Measurements from ENCODE around the gene RGS6. TPM values are rescaled to one million over a fixed set of nuclear protein-coding genes. Genes with fewer than 3 reads are reported as not detected.

RGS6 gene
- total and polyA plus RNA-seq, 9 donors: 3.7 to 9.3 (median 6.2) TPM

DNA sequence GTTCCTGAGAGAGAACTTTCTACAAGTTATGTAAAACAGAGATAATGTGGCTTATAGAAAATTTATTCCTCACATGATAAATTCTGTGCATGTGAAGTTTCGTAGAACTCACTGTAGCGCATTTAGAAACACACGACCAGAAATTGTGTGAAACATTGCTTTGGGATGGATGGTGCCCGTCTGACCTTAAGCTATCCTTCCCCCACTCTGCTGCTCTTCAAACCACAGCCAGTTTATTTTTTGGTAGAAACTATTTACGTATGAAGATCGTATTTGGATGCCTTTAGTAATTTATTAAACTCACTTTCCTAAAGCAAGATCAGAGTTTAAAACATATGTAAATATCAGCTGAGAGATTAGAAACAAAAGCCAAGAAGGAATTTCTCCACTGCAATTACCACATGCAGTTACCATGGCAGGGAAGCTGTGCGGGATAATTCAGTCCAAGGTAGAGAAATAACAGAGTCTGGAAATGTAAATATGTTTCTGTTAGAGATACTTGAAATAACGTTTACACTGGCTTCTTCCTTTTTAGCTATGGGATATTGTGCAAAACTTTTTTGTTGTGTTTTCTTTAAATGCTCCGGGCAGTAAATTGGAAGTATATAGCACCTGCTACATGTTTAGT is 382.7 kb downstream of the RGS6 start:
- WGBS (ENCODE audit: insufficient coverage): 38% methylated on average over 2 of the region's 9 CpGs
- Histone ChIP-seq H3K4me3 (ENCODE audit: low read length) (no peak overlapping the region), H3K36me3 (ENCODE audit: control insufficient read depth, insufficient read depth, low read length) (no peaks in the 10 kb centered on the region), H3K27me3 (ENCODE audit: control insufficient read depth, insufficient read depth, low read length) (no peaks in the 10 kb centered on the region), H3K4me1 (ENCODE audit: control insufficient read depth, insufficient read depth, low read length) (no peaks in the 10 kb centered on the region), H3K27ac (ENCODE audit: low read length) (no peak overlapping the region), H3K9me3 (replicated peaks; ENCODE audit: control insufficient read depth, low read depth, low read length) (peaks cover 3% of the 10 kb centered on the region)
- no peak for DNase-seq

DNA sequence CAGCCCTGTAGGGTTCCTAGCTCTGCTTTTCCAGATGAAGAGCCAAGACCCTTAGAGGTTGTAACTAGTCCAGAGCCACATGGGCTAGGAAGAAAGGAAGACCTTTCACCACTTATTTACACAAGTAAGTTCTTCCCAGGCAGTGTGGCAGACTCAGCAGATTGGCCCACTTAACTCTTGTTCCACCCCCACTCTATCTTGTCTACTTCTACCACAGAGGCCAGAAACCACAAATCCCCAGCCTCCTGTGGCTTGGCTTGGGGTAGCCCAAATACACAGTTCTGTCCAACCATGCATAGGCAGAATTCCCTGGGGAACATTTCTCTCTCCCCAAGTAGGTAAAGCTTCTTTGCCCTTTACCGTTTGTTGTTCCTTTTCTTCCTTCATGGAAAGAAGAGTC is 383.5 kb downstream of the RGS6 start:
- DNase-seq: no peak
- Histone ChIP-seq H3K4me3 (ENCODE audit: low read length) (no peak overlapping the region), H3K27me3 (ENCODE audit: control insufficient read depth, insufficient read depth, low read length) (no peaks in the 10 kb centered on the region), H3K36me3 (ENCODE audit: control insufficient read depth, insufficient read depth, low read length) (no peaks in the 10 kb centered on the region), H3K9me3 (replicated peaks; ENCODE audit: control insufficient read depth, low read depth, low read length) (peaks cover 3% of the 10 kb centered on the region), H3K27ac (ENCODE audit: low read length) (no peak overlapping the region), H3K4me1 (ENCODE audit: control insufficient read depth, insufficient read depth, low read length) (no peaks in the 10 kb centered on the region)
- WGBS (ENCODE audit: insufficient coverage): no CpG with 5 or more reads among the region's 1 CpG

DNA sequence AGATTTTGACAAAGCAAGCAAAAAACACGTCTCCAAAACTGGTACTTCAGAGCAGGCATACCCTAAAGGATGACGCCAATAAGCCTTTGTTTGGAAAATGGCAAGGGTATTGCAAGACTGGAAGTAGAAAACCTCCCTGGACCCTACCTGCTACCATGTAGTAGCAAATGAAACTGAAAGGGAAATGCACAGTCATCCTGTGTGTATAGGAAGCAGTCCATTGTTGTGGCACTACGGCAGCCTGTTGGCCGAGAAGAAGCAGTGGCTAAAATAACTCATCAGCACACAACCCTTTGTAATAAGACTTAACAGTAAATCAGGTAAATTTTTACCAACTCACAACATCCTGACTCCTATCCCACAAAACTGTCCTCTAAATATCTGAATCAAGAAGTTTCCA is 386.4 kb downstream of the RGS6 start:
- H3K27ac ChIP-seq (ENCODE audit: low read length): no peak overlapping the region

DNA sequence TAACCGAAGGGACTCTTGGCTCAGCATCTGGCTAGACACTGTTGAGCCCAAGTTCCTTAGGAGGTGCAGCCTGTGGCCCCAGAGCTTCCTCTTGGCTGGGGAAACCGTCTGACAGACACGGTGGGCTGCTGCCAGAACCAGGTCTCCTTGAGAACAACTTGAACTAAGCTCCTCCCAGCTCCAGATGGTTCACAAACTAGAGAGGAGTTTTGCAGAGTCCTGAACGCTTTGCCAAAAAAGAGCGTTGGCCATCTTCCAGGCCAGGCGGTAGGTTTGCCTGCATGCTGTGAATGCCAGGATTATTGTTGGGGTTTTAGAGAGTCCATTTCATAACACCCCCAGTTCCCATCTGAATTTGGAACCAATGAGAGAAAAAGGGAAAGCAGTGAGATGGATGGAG is 399.8 kb downstream of the RGS6 start:
- no peaks in the 10 kb centered on the region for H3K27me3 ChIP-seq (ENCODE audit: control insufficient read depth, insufficient read depth, low read length)
- H3K4me1 ChIP-seq (ENCODE audit: control insufficient read depth, insufficient read depth, low read length): peaks cover 9% of the 10 kb centered on the region
- DNase-seq: peak; percentile 75
- H3K36me3 ChIP-seq (ENCODE audit: control insufficient read depth, insufficient read depth, low read length): no peaks in the 10 kb centered on the region
- WGBS (ENCODE audit: insufficient coverage): no CpG with 5 or more reads among the region's 6 CpGs
- no peak overlapping the region for H3K4me3 ChIP-seq (ENCODE audit: low read length)
- no peak overlapping the region for H3K27ac ChIP-seq (ENCODE audit: low read length)
- H3K9me3 ChIP-seq (replicated peaks; ENCODE audit: control insufficient read depth, low read depth, low read length): no peaks in the 10 kb centered on the region

More for the DNA sequence above, 386.4 kb downstream of the RGS6 start:
- no peaks in the 10 kb centered on the region for H3K4me1 ChIP-seq (ENCODE audit: control insufficient read depth, insufficient read depth, low read length)
- H3K27me3 ChIP-seq (ENCODE audit: control insufficient read depth, insufficient read depth, low read length): no peaks in the 10 kb centered on the region
- no peak for DNase-seq
- H3K36me3 ChIP-seq (ENCODE audit: control insufficient read depth, insufficient read depth, low read length): no peaks in the 10 kb centered on the region
- H3K4me3 ChIP-seq (ENCODE audit: low read length): no peak overlapping the region
- 100% methylated on average over 2 of the region's 4 CpGs for WGBS (ENCODE audit: insufficient coverage)
- H3K9me3 ChIP-seq (replicated peaks; ENCODE audit: control insufficient read depth, low read depth, low read length): peaks cover 3% of the 10 kb centered on the region

DNA sequence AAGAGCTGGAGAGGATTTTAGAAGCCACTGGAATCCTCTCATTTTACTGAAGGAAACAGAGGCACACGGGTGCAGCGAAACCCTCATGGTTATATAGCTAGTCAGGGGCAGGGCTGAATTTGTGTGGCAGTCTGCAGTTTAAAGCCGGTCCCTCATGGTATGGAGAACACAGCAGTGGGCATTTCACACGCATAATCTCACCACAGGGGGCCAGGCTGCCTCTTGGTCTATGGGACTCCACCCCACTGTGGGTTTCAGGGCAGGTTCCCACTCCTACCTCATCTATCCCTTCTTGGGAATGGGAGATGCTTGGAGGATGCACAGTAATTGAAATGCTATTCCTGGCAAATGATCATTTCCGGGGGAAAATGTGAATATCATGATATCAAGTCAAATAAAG is 400.6 kb downstream of the RGS6 start:
- H3K4me1 ChIP-seq (ENCODE audit: control insufficient read depth, insufficient read depth, low read length): peaks cover 9% of the 10 kb centered on the region
- no peaks in the 10 kb centered on the region for H3K9me3 ChIP-seq (replicated peaks; ENCODE audit: control insufficient read depth, low read depth, low read length)
- H3K4me3 ChIP-seq (ENCODE audit: low read length): no peak overlapping the region
- H3K27ac ChIP-seq (ENCODE audit: low read length): no peak overlapping the region
- WGBS (ENCODE audit: insufficient coverage): 70% methylated on average over 4 of the region's 5 CpGs
- no peaks in the 10 kb centered on the region for H3K27me3 ChIP-seq (ENCODE audit: control insufficient read depth, insufficient read depth, low read length)
- no peaks in the 10 kb centered on the region for H3K36me3 ChIP-seq (ENCODE audit: control insufficient read depth, insufficient read depth, low read length)
- DNase-seq: peak; percentile 23

DNA sequence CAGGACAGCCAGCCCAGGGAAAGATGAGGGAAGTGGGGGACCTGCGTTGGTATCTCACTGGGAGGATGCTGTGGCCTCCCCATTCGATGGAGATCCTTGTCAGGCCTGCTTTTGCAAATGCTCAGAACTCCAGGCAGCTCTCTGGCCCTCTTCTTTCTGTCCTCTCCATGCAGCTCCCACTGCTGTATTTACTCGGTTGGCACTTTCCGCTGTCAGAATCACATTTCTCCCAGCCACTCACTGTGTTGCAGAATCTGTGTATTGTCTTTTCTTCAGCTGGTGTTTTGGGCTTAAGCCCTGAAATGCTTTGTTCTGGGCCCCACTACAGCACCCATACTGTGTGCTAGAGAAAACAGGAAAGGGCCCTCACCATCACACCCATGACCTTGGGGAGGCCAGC is 401.1 kb downstream of the RGS6 start:
- H3K27me3 ChIP-seq (ENCODE audit: control insufficient read depth, insufficient read depth, low read length): no peaks in the 10 kb centered on the region
- H3K36me3 ChIP-seq (ENCODE audit: control insufficient read depth, insufficient read depth, low read length): no peaks in the 10 kb centered on the region
- no peak overlapping the region for H3K27ac ChIP-seq (ENCODE audit: low read length)
- peaks cover 9% of the 10 kb centered on the region for H3K4me1 ChIP-seq (ENCODE audit: control insufficient read depth, insufficient read depth, low read length)
- no peak for DNase-seq
- no peaks in the 10 kb centered on the region for H3K9me3 ChIP-seq (replicated peaks; ENCODE audit: control insufficient read depth, low read depth, low read length)
- H3K4me3 ChIP-seq (ENCODE audit: low read length): no peak overlapping the region
- 17% methylated on average over 1 of the region's 4 CpGs for WGBS (ENCODE audit: insufficient coverage)

DNA sequence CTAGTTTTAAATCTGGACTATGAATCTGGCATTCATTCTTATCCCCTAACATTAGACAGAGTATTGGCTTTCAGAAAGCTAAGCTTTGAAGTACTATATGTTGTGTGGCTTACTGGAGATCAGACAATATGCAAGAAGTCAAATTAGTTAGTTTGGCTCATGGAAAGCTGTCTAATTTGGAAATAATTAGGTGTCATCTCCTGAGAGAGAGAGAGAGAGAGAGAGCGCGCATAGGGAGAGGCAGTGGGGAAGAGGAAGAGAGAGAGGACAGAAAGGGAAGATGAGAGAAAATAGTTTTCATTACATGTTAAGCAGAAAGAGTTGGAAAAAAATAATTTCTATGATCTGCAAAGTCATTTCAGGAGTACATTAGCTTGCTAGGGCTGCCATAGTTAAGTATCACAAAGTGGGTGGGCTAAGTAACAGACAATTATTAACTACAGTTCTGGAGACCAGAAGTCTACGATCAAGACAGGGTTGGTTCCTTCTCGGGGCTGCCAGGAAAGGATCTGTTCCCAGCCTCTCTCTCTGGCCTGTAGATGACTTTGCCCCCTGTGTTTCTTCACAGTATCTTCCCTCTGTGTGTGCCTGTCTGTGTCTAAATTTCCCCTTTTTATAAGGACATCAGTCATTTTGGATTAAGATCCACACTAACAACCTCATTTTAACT is 404.2 kb downstream of the RGS6 start:
- DNase-seq: no peak
- 82% methylated on average over 2 of the region's 4 CpGs for WGBS (ENCODE audit: insufficient coverage)

DNA sequence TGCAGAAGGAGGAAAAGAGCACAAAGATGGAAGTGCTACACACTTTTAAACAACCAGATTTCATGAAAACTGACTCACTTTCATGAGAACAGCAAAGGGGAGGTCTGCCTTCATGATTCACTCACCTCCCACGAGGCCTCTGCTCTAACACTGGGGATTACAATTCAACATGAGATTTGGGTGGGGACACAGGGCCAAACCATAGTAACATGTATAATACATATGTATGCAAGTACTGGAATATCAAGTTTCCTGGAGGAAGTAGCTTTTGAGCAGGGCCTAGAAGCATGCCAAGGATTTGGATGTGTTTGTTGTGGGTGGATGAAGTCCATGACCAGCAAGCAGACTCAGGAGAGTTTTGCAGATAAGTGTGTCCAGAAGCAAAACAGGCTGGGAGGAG is 409.0 kb downstream of the RGS6 start:
- no peak overlapping the region for H3K27ac ChIP-seq (ENCODE audit: low read length)
- no peaks in the 10 kb centered on the region for H3K4me1 ChIP-seq (ENCODE audit: control insufficient read depth, insufficient read depth, low read length)
- DNase-seq: no peak
- no peaks in the 10 kb centered on the region for H3K27me3 ChIP-seq (ENCODE audit: control insufficient read depth, insufficient read depth, low read length)
- H3K9me3 ChIP-seq (replicated peaks; ENCODE audit: control insufficient read depth, low read depth, low read length): no peaks in the 10 kb centered on the region
- no peaks in the 10 kb centered on the region for H3K36me3 ChIP-seq (ENCODE audit: control insufficient read depth, insufficient read depth, low read length)
- no peak overlapping the region for H3K4me3 ChIP-seq (ENCODE audit: low read length)
- WGBS (ENCODE audit: insufficient coverage): no CpG with 5 or more reads among the region's 1 CpG

More for the DNA sequence above, 404.2 kb downstream of the RGS6 start:
- no peaks in the 10 kb centered on the region for H3K27me3 ChIP-seq (ENCODE audit: control insufficient read depth, insufficient read depth, low read length)
- H3K4me3 ChIP-seq (ENCODE audit: low read length): no peak overlapping the region
- no peak overlapping the region for H3K27ac ChIP-seq (ENCODE audit: low read length)
- no peaks in the 10 kb centered on the region for H3K9me3 ChIP-seq (replicated peaks; ENCODE audit: control insufficient read depth, low read depth, low read length)
- no peaks in the 10 kb centered on the region for H3K36me3 ChIP-seq (ENCODE audit: control insufficient read depth, insufficient read depth, low read length)
- peaks cover 6% of the 10 kb centered on the region for H3K4me1 ChIP-seq (ENCODE audit: control insufficient read depth, insufficient read depth, low read length)

DNA sequence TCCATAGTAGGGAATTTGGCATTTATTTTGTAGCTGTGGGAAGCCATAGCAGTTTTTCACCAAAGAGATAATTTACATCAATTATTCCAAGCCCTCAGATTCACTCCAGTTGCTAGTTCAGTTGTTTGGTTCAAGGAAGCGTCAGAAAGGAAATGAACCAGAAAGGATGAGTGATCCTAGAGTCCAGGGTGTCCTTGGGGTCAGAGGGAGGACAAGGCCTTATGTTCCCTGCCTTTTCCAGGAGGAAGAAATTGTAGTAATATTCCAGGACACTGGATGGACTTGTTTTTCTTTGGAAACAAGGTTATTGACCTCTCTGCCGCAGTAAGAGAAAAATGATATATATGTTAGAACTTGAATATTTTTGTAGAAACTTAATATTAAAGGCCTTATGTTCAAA is 409.5 kb downstream of the RGS6 start:
- Histone ChIP-seq H3K27ac (ENCODE audit: low read length) (no peak overlapping the region), H3K27me3 (ENCODE audit: control insufficient read depth, insufficient read depth, low read length) (no peaks in the 10 kb centered on the region), H3K9me3 (replicated peaks; ENCODE audit: control insufficient read depth, low read depth, low read length) (no peaks in the 10 kb centered on the region), H3K36me3 (ENCODE audit: control insufficient read depth, insufficient read depth, low read length) (no peaks in the 10 kb centered on the region), H3K4me3 (ENCODE audit: low read length) (no peak overlapping the region), H3K4me1 (ENCODE audit: control insufficient read depth, insufficient read depth, low read length) (no peaks in the 10 kb centered on the region)
- DNase-seq: no peak
- no CpG with 5 or more reads among the region's 2 CpGs for WGBS (ENCODE audit: insufficient coverage)

DNA sequence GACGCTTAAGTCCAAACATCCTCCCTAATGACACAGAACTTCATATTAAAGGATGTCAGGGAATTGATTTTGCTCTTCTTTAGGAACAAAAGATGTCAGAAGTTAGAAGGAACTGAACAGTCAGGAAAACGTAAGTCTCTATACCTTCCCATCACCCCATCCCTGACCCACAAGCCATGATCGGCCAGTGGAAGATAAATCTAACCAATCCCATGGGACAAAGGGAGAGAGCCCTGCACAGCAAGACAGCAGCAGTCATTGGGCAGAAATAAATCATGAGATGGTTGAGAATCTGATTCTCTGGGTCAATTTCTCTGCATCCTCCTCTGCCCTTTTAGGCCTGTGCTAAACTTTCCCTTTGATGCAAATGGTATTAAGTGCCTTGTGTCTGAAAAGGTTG is 414.9 kb downstream of the RGS6 start:
- no peaks in the 10 kb centered on the region for H3K27me3 ChIP-seq (ENCODE audit: control insufficient read depth, insufficient read depth, low read length)
- no peaks in the 10 kb centered on the region for H3K36me3 ChIP-seq (ENCODE audit: control insufficient read depth, insufficient read depth, low read length)
- no peak overlapping the region for H3K4me3 ChIP-seq (ENCODE audit: low read length)
- DNase-seq: no peak
- no CpG with 5 or more reads among the region's 3 CpGs for WGBS (ENCODE audit: insufficient coverage)
- H3K9me3 ChIP-seq (replicated peaks; ENCODE audit: control insufficient read depth, low read depth, low read length): no peaks in the 10 kb centered on the region
- no peaks in the 10 kb centered on the region for H3K4me1 ChIP-seq (ENCODE audit: control insufficient read depth, insufficient read depth, low read length)
- H3K27ac ChIP-seq (ENCODE audit: low read length): no peak overlapping the region
